Mesenchymal stem cell (in vitro differentiated cells and primary cell): ENCODE data around the gene USB1.

ENCODE experiments used
- DNase-seq: peaks from one replicate; pipeline ENCODE4 v3.0.0-alpha.2; 2013
- H2AFZ ChIP-seq: one replicate; pipeline ENCODE4 v1.6.1; 2013; ENCODE audit warnings: low read depth, mild to moderate bottlenecking, control low read depth, inconsistent platforms, low read length, moderate library complexity
- H2AK5ac ChIP-seq: 2 replicates; pipeline ENCODE4 v1.6.1; 2013; ENCODE audit warnings: low read length, moderate library complexity, mild to moderate bottlenecking, inconsistent platforms; ENCODE audit not compliant: severe bottlenecking
- H2BK120ac ChIP-seq: one replicate; pipeline ENCODE4 v1.6.1; 2013; ENCODE audit warnings: low read depth, mild to moderate bottlenecking, inconsistent platforms, low read length, moderate library complexity
- H2BK12ac ChIP-seq, 2 experiments: one replicate each; pipeline ENCODE4 v1.6.1; 2013; ENCODE audit warnings: inconsistent platforms in 2 of 2, low read length in 2 of 2, mild to moderate bottlenecking in 2 of 2, moderate library complexity in 2 of 2, control low read depth in 1 of 2
- H2BK15ac ChIP-seq: one replicate; pipeline ENCODE4 v1.6.1; 2013; ENCODE audit warnings: mild to moderate bottlenecking, low read depth, inconsistent platforms; ENCODE audit not compliant: poor library complexity, severe bottlenecking
- H2BK5ac ChIP-seq: 2 replicates; pipeline ENCODE4 v1.6.1; 2013; ENCODE audit warnings: low read depth, mild to moderate bottlenecking, low read length, control low read depth, inconsistent platforms; ENCODE audit not compliant: poor library complexity, severe bottlenecking
- H3K14ac ChIP-seq, 2 experiments: one replicate each; pipeline ENCODE4 v1.6.1; 2013; ENCODE audit warnings: inconsistent platforms in 2 of 2, low read length in 2 of 2, control low read depth in 1 of 2, mild to moderate bottlenecking in 1 of 2, moderate library complexity in 1 of 2
- H3K18ac ChIP-seq, 2 experiments: one replicate each; pipeline ENCODE4 v1.6.1; 2013; ENCODE audit warnings: inconsistent platforms in 2 of 2, low read length in 2 of 2, control low read depth in 1 of 2, low read depth in 1 of 2, mild to moderate bottlenecking in 1 of 2
- H3K23ac ChIP-seq, 2 experiments: one replicate each; pipeline ENCODE4 v1.6.1; 2013; ENCODE audit warnings: inconsistent platforms in 2 of 2, low read length in 2 of 2, mild to moderate bottlenecking in 2 of 2, moderate library complexity in 2 of 2, control low read depth in 1 of 2
- H3K27ac ChIP-seq: 2 replicates; pipeline ENCODE4 v1.5.1; 2013; ENCODE audit warnings: mild to moderate bottlenecking, moderate library complexity, low read length, control low read depth, inconsistent platforms; ENCODE audit not compliant: poor library complexity, severe bottlenecking
- H3K27me3 ChIP-seq, 2 experiments: 2 replicates each; pipeline versions ENCODE4 v1.6.1 to v1.7.0; 2013; ENCODE audit warnings: low read length in 2 of 2, mild to moderate bottlenecking in 2 of 2, moderate library complexity in 2 of 2, control low read depth in 1 of 2, inconsistent platforms in 1 of 2; ENCODE audit not compliant: control insufficient read depth in 1 of 2, insufficient read depth in 1 of 2
- H3K36me3 ChIP-seq, 2 experiments: 2 replicates each; pipeline versions ENCODE4 v1.6.1 to v1.7.0; 2013; ENCODE audit warnings: low read length in 2 of 2, control low read depth in 1 of 2, inconsistent platforms in 1 of 2, low read depth in 1 of 2, mild to moderate bottlenecking in 1 of 2; ENCODE audit not compliant: insufficient read depth in 2 of 2, control insufficient read depth in 1 of 2
- H3K4ac ChIP-seq, 2 experiments: one replicate each; pipeline ENCODE4 v1.6.1; 2013; ENCODE audit warnings: inconsistent platforms in 2 of 2, low read length in 2 of 2, mild to moderate bottlenecking in 2 of 2, moderate library complexity in 2 of 2, control low read depth in 1 of 2, low read depth in 1 of 2
- H3K4me1 ChIP-seq: 2 replicates; pipeline ENCODE4 v1.6.1; 2013; ENCODE audit warnings: low read depth, low read length, control low read depth; ENCODE audit not compliant: control insufficient read depth, insufficient read depth
- H3K4me2 ChIP-seq: 2 replicates; pipeline ENCODE4 v1.6.1; 2013; ENCODE audit warnings: low read length, mild to moderate bottlenecking, inconsistent platforms; ENCODE audit not compliant: poor library complexity, severe bottlenecking
- H3K4me3 ChIP-seq, 2 experiments: 2 replicates each; pipeline versions ENCODE4 v1.5.1 to v1.7.0; 2013; ENCODE audit warnings: low read length in 2 of 2, mild to moderate bottlenecking in 2 of 2, control low read depth in 1 of 2, low read depth in 1 of 2; ENCODE audit not compliant: insufficient read depth in 1 of 2
- H3K79me1 ChIP-seq: replicated peaks from 2 replicates; pipeline ENCODE4 v1.6.1; 2013; ENCODE audit warnings: mild to moderate bottlenecking, control low read depth, low read length, inconsistent platforms; ENCODE audit not compliant: poor library complexity, severe bottlenecking
- H3K9ac ChIP-seq: 2 replicates; pipeline ENCODE4 v1.7.0; 2013; ENCODE audit warnings: mild to moderate bottlenecking, low read length, moderate library complexity
- H3K9me3 ChIP-seq: 2 replicates; pipeline ENCODE4 v1.7.0; 2013; ENCODE audit warnings: mild to moderate bottlenecking, low read length; ENCODE audit not compliant: control insufficient read depth
- H4K8ac ChIP-seq: one replicate; pipeline ENCODE4 v1.6.1; 2013; ENCODE audit warnings: inconsistent platforms, mild to moderate bottlenecking, low read length, moderate library complexity
- H4K91ac ChIP-seq: one replicate; pipeline ENCODE4 v1.6.1; 2013; ENCODE audit warnings: mild to moderate bottlenecking, low read length, inconsistent platforms
- WGBS: methylation state at CpG from one replicate; pipeline ENCODE4 v1.1.7; 2013; ENCODE audit warnings: mixed read lengths; 5-methylcytosine and 5-hydroxymethylcytosine counted together

USB1 gene

DNA sequence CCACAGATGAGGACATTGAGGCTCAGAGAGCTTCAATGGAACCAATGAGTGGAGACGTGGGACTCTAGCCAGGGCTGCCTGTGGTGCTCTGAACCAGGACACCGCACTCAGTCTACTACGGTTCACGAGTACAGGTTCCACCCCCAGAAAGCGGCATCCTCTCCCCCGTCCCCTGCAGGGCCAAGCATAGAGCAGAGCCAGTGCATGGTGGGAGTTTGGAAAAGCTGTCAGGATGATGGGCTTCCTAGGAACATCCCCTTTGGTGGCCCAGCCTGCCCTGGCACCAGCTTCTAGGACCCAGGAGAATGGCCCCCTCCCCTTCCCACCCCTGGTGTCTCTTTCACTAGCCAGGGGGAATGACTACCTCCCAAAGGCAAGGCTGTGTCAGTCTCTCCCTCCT, 9.1 kb upstream of the USB1 start:
- H3K4me3 ChIP-seq = no peak overlapping the region
- WGBS = 87% methylated on average over 6 of the region's 6 CpGs
- peaks cover 32% of the 10 kb centered on the region for H3K79me1 ChIP-seq
- no peak overlapping the region for H3K9ac ChIP-seq
- no peaks in the 10 kb centered on the region for H3K9me3 ChIP-seq
- H4K91ac ChIP-seq = no peak overlapping the region
- H4K8ac ChIP-seq = no peak overlapping the region
- H3K18ac ChIP-seq = no peak overlapping the region
- no peak overlapping the region for H2BK15ac ChIP-seq
- H2AK5ac ChIP-seq = no peak overlapping the region
- peaks cover 34 to 43% of the 10 kb centered on the region in 2 experiments for H3K36me3 ChIP-seq
- H3K23ac ChIP-seq = no peak overlapping the region
- peaks cover 9 to 41% of the 10 kb centered on the region in 2 experiments for H3K27me3 ChIP-seq
- no peak overlapping the region for H3K4me2 ChIP-seq
- no peak overlapping the region for H3K4ac ChIP-seq
- no peak overlapping the region for H2AFZ ChIP-seq
- H2BK5ac ChIP-seq = no peak overlapping the region
- DNase-seq = no peak
- H3K14ac ChIP-seq = no peak overlapping the region
- peaks cover 14% of the 10 kb centered on the region for H3K4me1 ChIP-seq
- no peak overlapping the region for H3K27ac ChIP-seq
- H2BK12ac ChIP-seq = no peak overlapping the region
- H2BK120ac ChIP-seq = no peak overlapping the region

DNA sequence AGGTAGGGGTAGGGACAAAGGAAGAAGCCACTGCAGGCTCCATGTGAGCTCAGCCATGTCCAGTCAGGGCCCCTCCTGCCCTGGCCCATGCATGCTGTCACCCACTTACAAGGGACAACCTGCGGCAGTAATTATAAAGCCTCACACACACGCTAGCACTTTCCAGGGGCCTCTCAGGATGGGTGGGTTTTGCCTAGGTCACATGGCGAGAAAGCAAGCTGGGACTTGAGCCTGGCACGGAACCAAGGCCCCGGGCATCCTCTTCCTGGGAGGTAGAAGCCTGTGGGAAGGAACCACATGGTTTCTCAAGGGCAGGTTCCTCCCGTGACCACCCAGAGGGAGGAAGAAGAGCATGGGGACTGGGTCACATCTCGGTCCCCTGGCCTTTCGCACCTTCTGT, 7.8 kb upstream of the USB1 start:
- WGBS = 97% methylated on average over 8 of the region's 8 CpGs
- H2AK5ac ChIP-seq = no peak overlapping the region
- H3K9ac ChIP-seq = no peak overlapping the region

DNA sequence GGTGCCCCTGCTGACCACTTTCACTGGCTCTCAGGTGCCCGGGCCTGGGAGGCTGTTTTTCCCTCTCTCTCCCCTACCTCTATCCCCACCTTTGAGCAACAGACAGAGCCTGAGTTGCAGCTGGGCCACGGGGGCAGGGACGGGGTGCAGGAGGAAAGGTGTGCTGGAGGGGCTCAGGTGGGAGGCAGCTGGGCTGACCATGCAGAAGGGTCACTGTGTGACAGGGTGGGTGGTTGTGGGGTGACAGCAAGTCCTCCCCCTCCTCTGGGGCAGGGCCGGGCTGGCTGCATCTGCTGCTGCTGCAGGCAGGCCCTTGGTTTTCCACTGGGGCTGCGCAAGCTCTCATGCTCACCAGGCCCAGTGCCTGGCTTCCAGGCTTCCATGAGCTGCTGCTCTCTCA, 7.3 kb upstream of the USB1 start:
- Histone ChIP-seq H3K14ac (no peak overlapping the region), H3K4me1 (peaks cover 26% of the 10 kb centered on the region)

More for the DNA sequence above, 7.8 kb upstream of the USB1 start:
- H3K4me2 ChIP-seq = no peak overlapping the region
- no peak overlapping the region for H2BK12ac ChIP-seq
- H3K4ac ChIP-seq = no peak overlapping the region
- H3K4me1 ChIP-seq = peaks cover 22% of the 10 kb centered on the region
- H3K36me3 ChIP-seq = peaks cover 41 to 56% of the 10 kb centered on the region in 2 experiments
- no peak overlapping the region for H4K91ac ChIP-seq
- no peaks in the 10 kb centered on the region for H3K9me3 ChIP-seq
- H2BK120ac ChIP-seq = no peak overlapping the region
- H2AFZ ChIP-seq = no peak overlapping the region
- no peak overlapping the region for H3K4me3 ChIP-seq
- H3K18ac ChIP-seq = no peak overlapping the region
- no peak overlapping the region for H2BK15ac ChIP-seq
- no peak overlapping the region for H3K23ac ChIP-seq
- no peak overlapping the region for H4K8ac ChIP-seq
- H3K79me1 ChIP-seq = peaks cover 38% of the 10 kb centered on the region
- H3K27ac ChIP-seq = no peak overlapping the region
- H2BK5ac ChIP-seq = no peak overlapping the region
- DNase-seq = no peak
- H3K27me3 ChIP-seq = peaks cover 0 to 28% of the 10 kb centered on the region in 2 experiments
- H3K14ac ChIP-seq = no peak overlapping the region

DNA sequence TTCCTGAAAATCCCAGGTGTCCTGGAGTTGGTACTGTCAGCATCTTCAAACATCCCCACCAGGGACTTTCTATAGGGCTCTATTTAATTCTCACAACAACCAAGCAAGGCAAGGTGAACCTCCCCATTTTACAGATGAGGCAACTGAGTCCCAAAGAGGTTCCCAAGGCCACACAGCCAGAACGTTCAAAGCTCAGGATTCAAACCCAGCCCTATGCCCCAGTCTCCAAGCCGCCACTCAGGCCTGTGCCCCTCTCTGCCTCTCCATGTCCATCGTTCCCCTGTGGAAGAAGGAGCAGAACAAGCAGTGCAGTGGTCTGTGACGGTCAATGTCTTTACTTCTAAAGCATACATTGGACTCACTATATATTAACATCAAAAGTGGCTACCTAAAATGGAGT, 6.8 kb upstream of the USB1 start:
- H2BK12ac ChIP-seq = no peak overlapping the region
- no peak overlapping the region for H2BK120ac ChIP-seq
- H3K14ac ChIP-seq = no peak overlapping the region
- 100% methylated on average over 2 of the region's 4 CpGs for WGBS
- H3K4ac ChIP-seq = no peak overlapping the region
- H3K36me3 ChIP-seq = peaks cover 41 to 57% of the 10 kb centered on the region in 2 experiments
- H3K27me3 ChIP-seq = peaks cover 0 to 23% of the 10 kb centered on the region in 2 experiments
- no peak for DNase-seq
- H3K4me3 ChIP-seq = no peak overlapping the region
- no peak overlapping the region for H3K27ac ChIP-seq
- no peak overlapping the region for H4K8ac ChIP-seq
- no peak overlapping the region for H3K18ac ChIP-seq
- H3K4me2 ChIP-seq = no peak overlapping the region
- no peak overlapping the region for H3K9ac ChIP-seq
- H2AFZ ChIP-seq = no peak overlapping the region
- H3K23ac ChIP-seq = no peak overlapping the region
- no peak overlapping the region for H4K91ac ChIP-seq
- peaks cover 44% of the 10 kb centered on the region for H3K79me1 ChIP-seq
- no peak overlapping the region for H2AK5ac ChIP-seq
- H2BK5ac ChIP-seq = no peak overlapping the region
- H3K9me3 ChIP-seq = no peaks in the 10 kb centered on the region
- H2BK15ac ChIP-seq = no peak overlapping the region
- peaks cover 27% of the 10 kb centered on the region for H3K4me1 ChIP-seq

More for the DNA sequence above, 7.3 kb upstream of the USB1 start:
- H2BK15ac ChIP-seq = no peak overlapping the region
- no peak overlapping the region for H3K18ac ChIP-seq
- H2BK5ac ChIP-seq = no peak overlapping the region
- H3K36me3 ChIP-seq = peaks cover 41 to 57% of the 10 kb centered on the region in 2 experiments
- peaks cover 0 to 23% of the 10 kb centered on the region in 2 experiments for H3K27me3 ChIP-seq
- no peak overlapping the region for H2BK12ac ChIP-seq
- no peak overlapping the region for H3K23ac ChIP-seq
- no peak overlapping the region for H3K4me2 ChIP-seq
- no peaks in the 10 kb centered on the region for H3K9me3 ChIP-seq
- no peak overlapping the region for H4K8ac ChIP-seq
- 100% methylated on average over 3 of the region's 5 CpGs for WGBS
- H3K4me3 ChIP-seq = no peak overlapping the region
- H3K27ac ChIP-seq = no peak overlapping the region
- H4K91ac ChIP-seq = no peak overlapping the region
- H3K4ac ChIP-seq = no peak overlapping the region
- H3K9ac ChIP-seq = no peak overlapping the region
- no peak overlapping the region for H2AFZ ChIP-seq
- no peak overlapping the region for H2BK120ac ChIP-seq
- no peak overlapping the region for H2AK5ac ChIP-seq
- DNase-seq = no peak
- peaks cover 43% of the 10 kb centered on the region for H3K79me1 ChIP-seq
